C4-2B (cell line): ENCODE measurements around the gene MLYCD.
A peak's percentile ranks its signal among the peaks of the same experiment; 100 is the strongest.

Experiments
- H3K27ac ChIP-seq: fragments of 450-650 bp; 2 replicates; pipeline ENCODE4 v1.5.1; 2017
- ZFX ChIP-seq: fragments of 450-650 bp; IDR thresholded peaks from 2 replicates; pipeline ENCODE4 v1.6.1; 2017
- TF ChIP-seq, protein P1 (sequence below): fragments of 450-650 bp; conservative IDR thresholded peaks from 2 replicates; pipeline ENCODE4 v1.5.1; 2017; ENCODE audit warnings: mild to moderate bottlenecking

Gene MLYCD

GRCh38 chr16:83895942-83896341 lies 3.0 kb upstream of the MLYCD start:
- no peak overlapping the region for H3K27ac ChIP-seq
- TF ChIP-seq, protein P1, sequence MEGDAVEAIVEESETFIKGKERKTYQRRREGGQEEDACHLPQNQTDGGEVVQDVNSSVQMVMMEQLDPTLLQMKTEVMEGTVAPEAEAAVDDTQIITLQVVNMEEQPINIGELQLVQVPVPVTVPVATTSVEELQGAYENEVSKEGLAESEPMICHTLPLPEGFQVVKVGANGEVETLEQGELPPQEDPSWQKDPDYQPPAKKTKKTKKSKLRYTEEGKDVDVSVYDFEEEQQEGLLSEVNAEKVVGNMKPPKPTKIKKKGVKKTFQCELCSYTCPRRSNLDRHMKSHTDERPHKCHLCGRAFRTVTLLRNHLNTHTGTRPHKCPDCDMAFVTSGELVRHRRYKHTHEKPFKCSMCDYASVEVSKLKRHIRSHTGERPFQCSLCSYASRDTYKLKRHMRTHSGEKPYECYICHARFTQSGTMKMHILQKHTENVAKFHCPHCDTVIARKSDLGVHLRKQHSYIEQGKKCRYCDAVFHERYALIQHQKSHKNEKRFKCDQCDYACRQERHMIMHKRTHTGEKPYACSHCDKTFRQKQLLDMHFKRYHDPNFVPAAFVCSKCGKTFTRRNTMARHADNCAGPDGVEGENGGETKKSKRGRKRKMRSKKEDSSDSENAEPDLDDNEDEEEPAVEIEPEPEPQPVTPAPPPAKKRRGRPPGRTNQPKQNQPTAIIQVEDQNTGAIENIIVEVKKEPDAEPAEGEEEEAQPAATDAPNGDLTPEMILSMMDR = no peak
- TF ChIP-seq ZFX = no peak

DNA sequence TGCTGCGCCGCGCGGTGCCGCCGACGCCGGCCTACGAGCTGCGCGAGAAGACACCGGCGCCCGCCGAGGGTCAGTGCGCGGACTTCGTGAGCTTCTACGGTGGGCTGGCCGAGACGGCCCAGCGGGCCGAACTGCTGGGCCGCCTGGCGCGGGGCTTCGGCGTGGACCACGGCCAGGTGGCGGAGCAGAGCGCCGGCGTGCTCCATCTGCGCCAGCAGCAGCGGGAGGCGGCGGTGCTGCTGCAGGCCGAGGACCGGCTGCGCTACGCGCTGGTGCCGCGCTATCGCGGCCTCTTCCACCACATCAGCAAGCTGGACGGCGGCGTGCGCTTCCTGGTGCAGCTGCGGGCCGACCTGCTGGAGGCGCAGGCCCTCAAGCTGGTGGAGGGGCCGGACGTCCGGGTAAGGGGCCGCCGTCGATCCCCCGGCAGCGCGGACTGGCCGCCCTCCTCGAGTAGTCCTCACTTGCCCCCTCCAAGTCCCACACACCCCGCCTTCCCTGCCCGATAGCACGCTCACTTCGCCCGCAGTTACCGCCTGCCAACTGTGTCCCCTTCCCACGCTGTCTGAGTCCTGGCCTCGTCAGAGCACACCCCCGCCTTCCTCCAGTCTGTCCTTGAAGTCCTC lies 470 bp downstream of the MLYCD start:
- TF ChIP-seq, protein P1 = no peak; the same call in 1 of the 2 replicates
- TF ChIP-seq ZFX = peak; percentile 90
- peak overlapping the region; percentile 94 for H3K27ac ChIP-seq

- peak overlapping the region; percentile 94 for H3K27ac ChIP-seq
- TF ChIP-seq, protein P1 = no peak
- TF ChIP-seq ZFX = no peak
Observed at GRCh38 chr16:83899978-83900377, 1.1 kb downstream of the MLYCD start.

DNA sequence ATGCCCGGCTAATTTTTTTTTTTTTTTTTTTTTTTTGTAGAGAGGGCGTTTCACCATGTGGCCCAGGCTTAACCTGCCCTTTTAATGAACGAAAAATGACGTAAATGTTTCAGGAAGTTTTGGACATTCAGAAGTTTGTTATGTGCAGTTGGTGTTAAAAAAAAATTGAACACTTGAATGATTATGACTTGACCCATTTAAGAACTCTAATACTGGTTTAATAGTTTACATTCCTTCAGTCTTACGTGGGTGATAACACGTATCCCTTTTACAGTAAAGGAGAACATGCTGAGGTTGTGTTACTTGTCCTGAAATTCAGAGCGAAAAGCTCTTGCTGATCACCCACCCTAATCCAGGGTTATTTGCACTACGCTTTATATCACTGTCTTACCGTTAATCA lies 1.7 kb downstream of the MLYCD start:
- TF ChIP-seq ZFX = no peak
- TF ChIP-seq, protein P1 = no peak
- H3K27ac ChIP-seq = no peak overlapping the region

DNA sequence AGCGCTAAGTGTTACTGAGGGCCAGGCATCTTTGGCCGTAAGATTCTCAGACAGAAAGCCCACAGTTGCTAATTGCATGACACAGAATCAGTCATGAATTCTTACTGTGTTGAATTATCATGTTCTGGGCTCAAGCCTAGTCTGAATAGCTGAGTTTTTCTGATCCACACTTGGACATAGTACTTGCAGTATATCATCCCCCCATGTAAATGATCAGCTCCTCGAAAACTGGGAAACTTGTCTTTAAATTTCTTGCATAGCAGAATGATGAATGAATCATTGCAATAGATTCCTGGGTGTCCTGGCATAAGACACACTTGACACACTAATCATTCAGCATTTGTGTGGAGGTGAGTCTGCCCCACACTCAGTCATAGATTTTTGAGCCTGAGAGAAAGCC lies 2.2 kb downstream of the MLYCD start:
- no peak overlapping the region for H3K27ac ChIP-seq

DNA sequence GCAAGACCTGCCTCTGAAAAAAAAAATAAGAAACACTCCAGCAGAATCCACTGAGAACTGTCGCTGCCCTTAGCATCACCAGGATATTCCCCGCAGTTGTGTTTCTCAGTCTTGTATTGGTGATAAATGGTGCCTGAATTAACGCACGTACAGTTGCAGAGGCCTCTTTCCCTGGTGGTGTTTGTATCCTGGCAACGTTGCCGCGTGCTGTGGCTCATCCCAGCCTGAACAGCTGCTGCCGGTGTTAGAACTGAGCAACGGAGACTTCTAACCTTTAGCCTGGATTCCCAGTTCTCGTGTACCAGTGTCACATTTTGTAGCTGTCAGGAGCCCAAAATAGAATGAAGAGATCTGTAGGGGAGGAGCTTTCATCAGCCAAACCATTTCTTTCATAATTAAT lies 4.8 kb downstream of the MLYCD start:
- no peak overlapping the region for H3K27ac ChIP-seq
- TF ChIP-seq, protein P1 = no peak
- TF ChIP-seq ZFX = no peak

More for the DNA sequence above, 2.2 kb downstream of the MLYCD start:
- TF ChIP-seq ZFX = no peak

- no peak for TF ChIP-seq ZFX
- TF ChIP-seq, protein P1 = no peak
Observed at GRCh38 chr16:83906683-83907082, 7.8 kb downstream of the MLYCD start.

GRCh38 chr16:83907111-83907510 lies 8.2 kb downstream of the MLYCD start:
- no peak for TF ChIP-seq ZFX
- TF ChIP-seq, protein P1 = no peak
- no peak overlapping the region for H3K27ac ChIP-seq

More at GRCh38 chr16:83906683-83907082, 7.8 kb downstream of the MLYCD start:
- H3K27ac ChIP-seq = no peak overlapping the region
